ENCODE data around the gene TOX3. TPM values are rescaled to one million over a fixed set of nuclear protein-coding genes. Genes with fewer than 3 reads are reported as not detected.

TOX3 gene
- total and polyA plus RNA-seq, 4 donors: 1.3 to 3.5 (median 2.4) TPM

GRCh38 chr16:52466994-52467393 is 79.9 kb downstream of the TOX3 start:
- WGBS: 58% methylated on average over 3 of the region's 3 CpGs
- no peak for DNase-seq (ENCODE audit: low spot score)

GRCh38 chr16:52465711-52466267 is 81.2 kb downstream of the TOX3 start:
- H3K9me3 ChIP-seq (ENCODE audit: control insufficient read depth in 4 of 4, low read length in 3 of 4): no peaks in the 10 kb centered on the region
- 91% methylated on average over 5 of the region's 5 CpGs for WGBS
- no peak overlapping the region for H3K27ac ChIP-seq (ENCODE audit: low read depth in 1 of 2, low read length in 2 of 2)
- no peaks in the 10 kb centered on the region for H3K27me3 ChIP-seq (ENCODE audit: control insufficient read depth in 4 of 4, insufficient read depth in 4 of 4, low read length in 3 of 4)
- no peak overlapping the region for H3K4me3 ChIP-seq (ENCODE audit: low read depth in 1 of 3, low read length in 3 of 3)
- peaks cover 0 to 5% (median 2%) of the 10 kb centered on the region in 4 donors for H3K36me3 ChIP-seq (ENCODE audit: control insufficient read depth in 4 of 4, insufficient read depth in 3 of 4, low read depth in 1 of 4, low read length in 3 of 4)
- H3K4me1 ChIP-seq (ENCODE audit: control insufficient read depth in 4 of 4, insufficient read depth in 4 of 4, low read length in 3 of 4): peaks cover 0 to 3% (median 0%) of the 10 kb centered on the region in 4 donors
- no peak overlapping the region for H3K9ac ChIP-seq (ENCODE audit: low read depth in 1 of 2, low read length in 2 of 2)
- DNase-seq (ENCODE audit: low spot score): no peak
- TF ChIP-seq ZBTB33 (IDR thresholded peaks at IDR 0.05) (no peak), NR2F2 (IDR thresholded peaks at IDR 0.05) (no peak), GABPA (IDR thresholded peaks at IDR 0.05 in 1 of 2, conservative IDR thresholded peaks at IDR 0.05 in 1 of 2) (no peak), RXRA (IDR thresholded peaks at IDR 0.05) (no peak), RAD21 (IDR thresholded peaks at IDR 0.05) (no peak), MAX (IDR thresholded peaks at IDR 0.05) (no peak), HNF4A (conservative IDR thresholded peaks at IDR 0.05) (no peak), FOXA1 (IDR thresholded peaks at IDR 0.05) (no peak), TAF1 (conservative IDR thresholded peaks at IDR 0.05) (no peak), JUND (IDR thresholded peaks at IDR 0.05) (no peak), HNF4G (IDR thresholded peaks at IDR 0.05) (no peak), REST (IDR thresholded peaks at IDR 0.05) (no peak), FOXA2 (IDR thresholded peaks at IDR 0.05) (no peak), SP1 (IDR thresholded peaks at IDR 0.05) (no peak)

More at GRCh38 chr16:52466994-52467393, 79.9 kb downstream of the TOX3 start:
- peaks cover 0 to 3% (median 0%) of the 10 kb centered on the region in 4 donors for H3K4me1 ChIP-seq (ENCODE audit: control insufficient read depth in 4 of 4, insufficient read depth in 4 of 4, low read length in 3 of 4)
- H3K27me3 ChIP-seq (ENCODE audit: control insufficient read depth in 4 of 4, insufficient read depth in 4 of 4, low read length in 3 of 4): no peaks in the 10 kb centered on the region
- H3K36me3 ChIP-seq (ENCODE audit: control insufficient read depth in 4 of 4, insufficient read depth in 3 of 4, low read depth in 1 of 4, low read length in 3 of 4): peaks cover 0 to 5% (median 2%) of the 10 kb centered on the region in 4 donors
- TF ChIP-seq SP1 (IDR thresholded peaks at IDR 0.05) (no peak), CTCF (IDR thresholded peaks at IDR 0.05; ENCODE audit: low read depth, low read length, missing input control) (no peak)
- H3K27ac ChIP-seq (ENCODE audit: low read depth in 1 of 2, low read length in 2 of 2): no peak overlapping the region
- H3K4me3 ChIP-seq (ENCODE audit: low read depth in 1 of 3, low read length in 3 of 3): no peak overlapping the region
- H3K9me3 ChIP-seq (ENCODE audit: control insufficient read depth in 4 of 4, low read length in 3 of 4): no peaks in the 10 kb centered on the region
- H3K9ac ChIP-seq (ENCODE audit: low read depth in 1 of 2, low read length in 2 of 2): no peak overlapping the region

Measured in liver (tissue), 9 donors.